Fibroblast of lung (primary cell): ENCODE measurements around the gene KCNT1. TPM values are rescaled to one million over a fixed set of nuclear protein-coding genes. Genes with fewer than 3 reads are reported as not detected.

ENCODE experiments used
- DNase-seq, 2 donors: peaks; one replicate each; pipeline versions ENCODE4 v3.0.0 to v3.0.0-alpha.2; 2010; ENCODE audit warnings: low read depth in 2 of 2
- H2AFZ ChIP-seq: 2 replicates; pipeline ENCODE4 v1.5.1; 2012; ENCODE audit warnings: low read length, control low read depth, inconsistent platforms
- H3K27ac ChIP-seq: 2 replicates; pipeline ENCODE4 v1.5.1; 2011; ENCODE audit warnings: low read length, control low read depth; ENCODE audit not compliant: insufficient read depth
- H3K27me3 ChIP-seq: 2 replicates; pipeline ENCODE4 v1.5.1; 2011; ENCODE audit warnings: mild to moderate bottlenecking, low read length; ENCODE audit not compliant: control insufficient read depth, insufficient read depth
- H3K36me3 ChIP-seq: 2 replicates; pipeline ENCODE4 v1.5.1; 2011; ENCODE audit warnings: low read length; ENCODE audit not compliant: control insufficient read depth, insufficient read depth
- H3K4me1 ChIP-seq: 2 replicates; pipeline ENCODE4 v1.5.1; 2011; ENCODE audit warnings: low read length; ENCODE audit not compliant: control insufficient read depth, insufficient read depth; ENCODE audit errors: extremely low read depth
- H3K4me2 ChIP-seq: 2 replicates; pipeline ENCODE4 v1.5.1; 2011; ENCODE audit warnings: low read length, control low read depth; ENCODE audit not compliant: insufficient read depth; ENCODE audit errors: extremely low read depth
- H3K4me3 ChIP-seq, 4 experiments: fragments of 200-600 bp in 1 of 4; sonication (generic) in 1 of 4; replicated peaks in 1 of 4; 2 replicates each; pipeline ENCODE4 v1.5.1; 2011 to 2016; ENCODE audit warnings: low read length in 4 of 4, low read depth in 3 of 4, mild to moderate bottlenecking in 3 of 4, control low read depth in 2 of 4, inconsistent platforms in 1 of 4, mixed read lengths in 1 of 4; ENCODE audit not compliant: insufficient read depth in 1 of 4; ENCODE audit errors: control extremely low read depth in 1 of 4
- H3K79me2 ChIP-seq: 2 replicates; pipeline ENCODE4 v1.5.1; 2012; ENCODE audit warnings: mild to moderate bottlenecking, low read length, inconsistent platforms; ENCODE audit not compliant: control insufficient read depth, insufficient read depth
- H3K9ac ChIP-seq: 2 replicates; pipeline ENCODE4 v1.5.1; 2011; ENCODE audit warnings: mild to moderate bottlenecking, low read length, control low read depth; ENCODE audit not compliant: insufficient read depth
- H3K9me3 ChIP-seq: 2 replicates; pipeline ENCODE4 v1.5.1; 2012; ENCODE audit warnings: low read depth, low read length; ENCODE audit not compliant: control insufficient read depth, insufficient read depth
- H4K20me1 ChIP-seq: 2 replicates; pipeline ENCODE4 v1.5.1; 2011; ENCODE audit warnings: low read length; ENCODE audit not compliant: control insufficient read depth, insufficient read depth; ENCODE audit errors: extremely low read depth
- EZH2 ChIP-seq: IDR thresholded peaks from 2 replicates; pipeline ENCODE4 v1.5.1; 2012; ENCODE audit warnings: low read length, control low read depth, mild to moderate bottlenecking; ENCODE audit errors: missing control alignments
- polyA plus RNA-seq, 2 donors: library from polyadenylated mRNA; depleted of rRNA in 1 of 2; stranded (reverse) in 1 of 2; unstranded in 1 of 2; fragments of >200 nt; gene quantifications; 2 replicates each; pipeline ENCODE4 v1.2.1, GENCODE V29; 2011 to 2012; ENCODE audit warnings: missing spikeins in 1 of 2
- total RNA-seq: library from RNA; depleted of rRNA; stranded (reverse); fragments of >200 nt; gene quantifications from 2 replicates; pipeline ENCODE4 v1.2.1, GENCODE V29; 2014
- TF ChIP-seq, protein P1 (sequence below), 2 donors: IDR thresholded peaks in 1 of 2; conservative IDR thresholded peaks in 1 of 2; 1 replicate in 1 of 2; 2 replicates in 1 of 2; pipeline ENCODE4 v1.5.1; 2011 to 2012; ENCODE audit warnings: low read length in 2 of 2, control low read depth in 1 of 2, inconsistent platforms in 1 of 2, low read depth in 1 of 2, mild to moderate bottlenecking in 1 of 2

The KCNT1 gene
- total and polyA plus RNA-seq, 2 donors (not counting 1 experiment from before 2014, with no cell fraction given): not detected

DNA sequence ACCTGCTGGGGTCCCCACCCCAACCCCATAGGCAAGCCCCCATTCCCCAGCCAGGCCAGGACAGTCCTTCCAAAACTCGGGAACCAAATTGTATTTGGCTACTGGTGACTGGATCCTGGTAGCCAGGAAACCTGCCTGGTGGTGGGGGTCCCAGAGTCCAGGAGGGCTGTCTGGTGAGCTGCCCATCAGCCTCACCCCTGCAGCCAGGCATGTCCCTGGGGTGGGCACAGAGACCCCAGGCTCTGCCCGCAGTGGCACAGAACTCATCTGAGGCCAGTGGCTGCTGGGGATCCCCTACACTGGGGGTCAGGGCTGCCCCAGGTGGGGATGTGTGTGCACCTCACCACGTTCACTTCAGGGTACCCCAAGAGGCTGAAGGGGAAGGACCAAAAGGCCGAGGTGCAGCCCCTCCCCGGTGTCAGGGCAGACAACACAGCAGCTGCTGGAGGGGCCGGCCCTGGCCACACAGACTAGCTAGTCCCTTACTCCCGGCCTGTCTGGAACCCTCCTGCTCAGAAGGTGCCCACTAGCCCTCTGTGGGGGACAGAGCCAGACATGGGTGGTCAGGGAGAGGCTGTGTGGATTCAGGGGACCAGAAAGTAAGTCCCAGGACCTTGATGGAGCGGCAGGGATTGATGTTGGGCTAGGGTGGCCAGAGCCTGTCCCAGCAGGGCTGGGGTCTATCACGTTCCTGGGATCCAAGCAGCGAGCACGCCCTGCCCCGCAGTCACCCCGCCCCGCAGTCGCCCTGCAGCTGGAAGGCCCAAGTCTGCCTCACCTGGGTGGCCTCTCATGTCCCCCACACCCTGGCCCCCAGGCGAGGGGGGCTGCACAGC lies 91.5 kb downstream of the KCNT1 start:
- no peaks in the 10 kb centered on the region for H4K20me1 ChIP-seq
- H3K4me2 ChIP-seq: no peak overlapping the region
- TF ChIP-seq, protein P1, sequence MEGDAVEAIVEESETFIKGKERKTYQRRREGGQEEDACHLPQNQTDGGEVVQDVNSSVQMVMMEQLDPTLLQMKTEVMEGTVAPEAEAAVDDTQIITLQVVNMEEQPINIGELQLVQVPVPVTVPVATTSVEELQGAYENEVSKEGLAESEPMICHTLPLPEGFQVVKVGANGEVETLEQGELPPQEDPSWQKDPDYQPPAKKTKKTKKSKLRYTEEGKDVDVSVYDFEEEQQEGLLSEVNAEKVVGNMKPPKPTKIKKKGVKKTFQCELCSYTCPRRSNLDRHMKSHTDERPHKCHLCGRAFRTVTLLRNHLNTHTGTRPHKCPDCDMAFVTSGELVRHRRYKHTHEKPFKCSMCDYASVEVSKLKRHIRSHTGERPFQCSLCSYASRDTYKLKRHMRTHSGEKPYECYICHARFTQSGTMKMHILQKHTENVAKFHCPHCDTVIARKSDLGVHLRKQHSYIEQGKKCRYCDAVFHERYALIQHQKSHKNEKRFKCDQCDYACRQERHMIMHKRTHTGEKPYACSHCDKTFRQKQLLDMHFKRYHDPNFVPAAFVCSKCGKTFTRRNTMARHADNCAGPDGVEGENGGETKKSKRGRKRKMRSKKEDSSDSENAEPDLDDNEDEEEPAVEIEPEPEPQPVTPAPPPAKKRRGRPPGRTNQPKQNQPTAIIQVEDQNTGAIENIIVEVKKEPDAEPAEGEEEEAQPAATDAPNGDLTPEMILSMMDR (conservative IDR thresholded peaks at IDR 0.05 in 1 of 2, IDR thresholded peaks at IDR 0.05 in 1 of 2; ENCODE audit: low read depth in 1 of 2, low read length in 2 of 2): no peak
- TF ChIP-seq EZH2: no peak
- no peak overlapping the region for H2AFZ ChIP-seq
- H3K79me2 ChIP-seq: no peaks in the 10 kb centered on the region
- H3K9me3 ChIP-seq: no peaks in the 10 kb centered on the region
- no peak overlapping the region for H3K9ac ChIP-seq
- no peaks in the 10 kb centered on the region for H3K36me3 ChIP-seq
- H3K4me3 ChIP-seq: no peak overlapping the region
- no peak for DNase-seq
- no peaks in the 10 kb centered on the region for H3K4me1 ChIP-seq
- H3K27me3 ChIP-seq: no peaks in the 10 kb centered on the region
- H3K27ac ChIP-seq: no peak overlapping the region

DNA sequence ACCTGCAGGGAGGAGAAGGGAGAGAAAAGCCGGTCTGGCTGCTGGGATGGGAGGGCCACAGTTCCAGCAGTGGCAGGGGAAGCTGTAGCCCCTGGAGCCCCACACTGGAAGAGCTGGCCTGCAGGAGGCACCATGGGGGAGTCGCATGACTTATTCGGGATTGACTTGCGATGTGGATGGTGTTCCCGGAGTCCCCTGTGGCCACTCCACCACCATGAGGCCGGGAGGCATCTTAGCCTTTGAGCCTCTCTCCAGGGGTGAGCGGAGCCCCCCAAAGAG lies 92.0 kb downstream of the KCNT1 start:
- Histone ChIP-seq H3K4me1 (no peaks in the 10 kb centered on the region), H3K79me2 (no peaks in the 10 kb centered on the region), H3K27ac (no peak overlapping the region), H3K9me3 (no peaks in the 10 kb centered on the region), H3K9ac (no peak overlapping the region), H3K4me2 (no peak overlapping the region), H3K36me3 (no peaks in the 10 kb centered on the region), H3K4me3 (no peak overlapping the region), H4K20me1 (no peaks in the 10 kb centered on the region), H2AFZ (no peak overlapping the region), H3K27me3 (no peaks in the 10 kb centered on the region)
- TF ChIP-seq, protein P1 (conservative IDR thresholded peaks at IDR 0.05 in 1 of 2, IDR thresholded peaks at IDR 0.05 in 1 of 2; ENCODE audit: low read depth in 1 of 2, low read length in 2 of 2): no peak
- TF ChIP-seq EZH2: no peak
- no peak for DNase-seq

DNA sequence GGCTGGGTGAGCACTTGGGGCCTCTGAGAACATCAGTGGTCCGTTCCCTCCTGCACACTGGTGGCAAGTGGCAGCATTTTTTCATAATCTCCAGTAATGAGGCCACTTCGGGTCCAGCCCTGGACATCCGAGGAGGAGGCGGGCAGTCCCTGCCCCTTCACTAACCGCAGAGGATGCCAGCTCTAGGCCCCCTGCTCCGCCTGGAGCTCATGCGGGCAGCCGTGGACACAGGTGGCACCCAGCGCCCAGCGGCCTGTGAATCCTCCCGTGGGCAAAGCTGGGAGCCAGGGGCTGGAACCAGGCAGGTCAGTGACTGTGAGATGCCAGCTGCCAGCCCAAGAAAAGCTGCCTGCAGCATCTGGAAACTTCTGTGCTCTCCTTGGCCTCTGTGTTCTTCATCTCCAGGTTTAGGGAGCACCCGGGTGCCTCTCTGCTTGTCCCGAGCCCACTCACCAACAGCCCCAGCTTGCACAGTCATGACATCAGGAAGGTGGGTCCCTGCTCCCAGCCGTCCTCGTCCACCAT lies 92.4 kb downstream of the KCNT1 start:
- H3K36me3 ChIP-seq: no peaks in the 10 kb centered on the region
- H3K9me3 ChIP-seq: no peaks in the 10 kb centered on the region
- no peak for DNase-seq
- H3K4me1 ChIP-seq: no peaks in the 10 kb centered on the region
- H3K79me2 ChIP-seq: no peaks in the 10 kb centered on the region
- H2AFZ ChIP-seq: no peak overlapping the region
- H3K9ac ChIP-seq: no peak overlapping the region
- no peaks in the 10 kb centered on the region for H3K27me3 ChIP-seq
- no peak overlapping the region for H3K27ac ChIP-seq
- H3K4me3 ChIP-seq: no peak overlapping the region
- H3K4me2 ChIP-seq: no peak overlapping the region
- H4K20me1 ChIP-seq: no peaks in the 10 kb centered on the region
- no peak for TF ChIP-seq EZH2
- TF ChIP-seq, protein P1 (conservative IDR thresholded peaks at IDR 0.05 in 1 of 2, IDR thresholded peaks at IDR 0.05 in 1 of 2; ENCODE audit: low read depth in 1 of 2, low read length in 2 of 2): no peak
